Stimulated activated CD8-positive, alpha-beta memory T cell treated with anti-CD3 and anti-CD28 coated beads, Interleukin-7, amount 100 ng/mL, for 1 hour (primary cell): ENCODE measurements around the gene PPIB.
"Not testable (repeated sequence)": the region's sequence is repeated elsewhere in the genome, so short reads cannot be mapped to it uniquely, and the experiment has no call there.

Source experiments
- DNase-seq, 2 donors: peaks; one replicate each; pipeline ENCODE4 v3.0.0-alpha.2; 2020; ENCODE audit warnings: low read depth in 2 of 2

The PPIB gene

DNA sequence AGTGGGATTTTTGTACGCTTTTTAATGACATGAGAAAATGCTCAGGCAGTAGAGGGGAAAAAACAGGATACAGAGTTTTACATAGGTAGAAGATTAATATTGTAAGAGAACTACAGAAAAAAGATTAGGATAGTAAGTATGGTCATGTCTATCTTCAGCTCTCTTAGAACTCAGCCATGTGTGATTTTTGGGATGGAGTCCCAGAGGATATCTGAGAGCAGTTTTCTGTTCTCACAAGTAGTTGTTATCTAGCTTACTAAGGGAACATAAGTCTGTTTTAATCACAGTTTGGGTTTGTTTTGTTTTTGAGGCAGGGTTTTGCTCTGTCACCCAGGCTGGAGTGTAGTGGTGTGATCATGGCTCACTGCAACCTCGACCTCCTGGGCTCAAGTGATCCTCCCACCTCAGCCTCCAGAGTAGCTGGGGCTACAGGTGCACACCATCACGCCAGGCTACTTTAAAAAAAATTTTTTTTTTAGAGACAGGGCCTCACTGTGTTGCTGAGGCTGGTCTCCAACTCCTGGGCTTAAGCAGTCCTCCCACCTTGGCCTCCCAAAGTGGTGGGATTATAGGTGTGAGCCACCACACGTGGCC lies 52.6 kb downstream of the PPIB start:
- not testable (repeated sequence) for DNase-seq

DNA sequence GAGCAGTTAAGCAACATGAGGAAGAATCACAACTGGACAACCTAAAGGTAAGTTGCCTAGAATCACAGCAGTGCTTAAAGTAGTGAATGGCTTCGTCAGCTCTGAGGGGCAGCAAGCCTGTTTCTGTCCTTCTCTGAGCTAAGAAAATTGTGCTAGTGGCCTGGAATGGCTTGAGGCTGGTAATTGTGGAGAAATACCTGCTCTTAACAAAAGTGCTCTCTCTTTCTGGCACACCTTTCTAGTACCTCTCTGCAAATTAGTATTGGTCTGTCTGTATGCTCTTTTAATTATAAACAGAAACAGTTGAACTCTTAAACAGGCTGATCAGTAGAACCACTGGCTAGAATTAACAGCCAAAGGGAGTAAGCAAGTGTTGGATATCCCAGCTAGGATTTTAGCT lies 55.5 kb downstream of the PPIB start:
- no peak for DNase-seq
